ENCODE data around the gene LHFPL5. TPM values are rescaled to one million over a fixed set of nuclear protein-coding genes. Genes with fewer than 3 reads are reported as not detected.

LHFPL5 gene
- total RNA-seq (not detected), polyA plus RNA-seq (not detected)
- long read RNA-seq, donor 1: 0 reads
- long read RNA-seq, donor 2: 0 reads

GRCh38 chr6:35804996-35805736, at the start of gene LHFPL5:
LHFPL5 (plus strand) TSS chr6:35805352; CDS start chr6:35805671, 319 bp downstream.
- no peak within 1 kb of the TSS for H3K4me3 ChIP-seq (ENCODE audit: low read length in 2 of 2)
- peaks cover 3% of the 10 kb centered on the region for H3K9me3 ChIP-seq (ENCODE audit: control insufficient read depth, low read length)
- H3K36me3 ChIP-seq (ENCODE audit: control insufficient read depth in 1 of 2, insufficient read depth in 2 of 2, low read length in 1 of 2): no peaks in the 10 kb centered on the region
- H3K4me1 ChIP-seq (ENCODE audit: control insufficient read depth in 1 of 2, insufficient read depth in 2 of 2, low read length in 2 of 2): no peaks in the 10 kb centered on the region
- H3K27me3 ChIP-seq (ENCODE audit: control insufficient read depth in 1 of 2, insufficient read depth in 2 of 2, low read length in 1 of 2): no peaks in the 10 kb centered on the region
- WGBS, 2 donors: 12 to 16% methylated on average over 34 to 40 of the region's 40 CpGs
- intact Hi-C loops (cut with DNase I): no loop called here
- H3K27ac ChIP-seq (ENCODE audit: low read depth in 1 of 2, low read length in 2 of 2): no peak within 1 kb of the TSS
- DNase-seq (peak in 1 of 2 donors; percentile 80), ATAC-seq (ENCODE audit: low FRiP score) (peak; percentile 60)

GRCh38 chr6:35757456-35758123, 47.6 kb upstream of the LHFPL5 start:
- H3K27ac ChIP-seq (ENCODE audit: low read depth in 1 of 2, low read length in 2 of 2): no peak overlapping the region
- no peaks in the 10 kb centered on the region for H3K4me1 ChIP-seq (ENCODE audit: control insufficient read depth in 1 of 2, insufficient read depth in 2 of 2, low read length in 2 of 2)
- DNase-seq (no peak), ATAC-seq (ENCODE audit: low FRiP score) (no peak)
- no peak overlapping the region for H3K4me3 ChIP-seq (ENCODE audit: low read length in 2 of 2)
- no peaks in the 10 kb centered on the region for H3K9me3 ChIP-seq (ENCODE audit: control insufficient read depth, low read length)
- WGBS, 2 donors: 44 to 48% methylated on average over 10 of the region's 10 CpGs
- H3K36me3 ChIP-seq (ENCODE audit: control insufficient read depth in 1 of 2, insufficient read depth in 2 of 2, low read length in 1 of 2): no peaks in the 10 kb centered on the region
- H3K27me3 ChIP-seq (ENCODE audit: control insufficient read depth in 1 of 2, insufficient read depth in 2 of 2, low read length in 1 of 2): no peaks in the 10 kb centered on the region
- intact Hi-C loops (cut with DNase I): no loop called here

- no peaks in the 10 kb centered on the region for H3K9me3 ChIP-seq (ENCODE audit: control insufficient read depth, low read length)
- 82 to 85% methylated on average over 3 of the region's 3 CpGs for WGBS, 2 donors
- ATAC-seq (ENCODE audit: low FRiP score) (no peak), DNase-seq (no peak)
- no peaks in the 10 kb centered on the region for H3K4me1 ChIP-seq (ENCODE audit: control insufficient read depth in 1 of 2, insufficient read depth in 2 of 2, low read length in 2 of 2)
- H3K27me3 ChIP-seq (ENCODE audit: control insufficient read depth in 1 of 2, insufficient read depth in 2 of 2, low read length in 1 of 2): peaks cover 0 to 2% of the 10 kb centered on the region in 2 donors
- H3K27ac ChIP-seq (ENCODE audit: low read depth in 1 of 2, low read length in 2 of 2): no peak overlapping the region
- H3K4me3 ChIP-seq (ENCODE audit: low read length in 2 of 2): no peak overlapping the region
- intact Hi-C loops (cut with DNase I): no loop called here
- H3K36me3 ChIP-seq (ENCODE audit: control insufficient read depth in 1 of 2, insufficient read depth in 2 of 2, low read length in 1 of 2): no peaks in the 10 kb centered on the region
Measured at GRCh38 chr6:35759426-35759825, 45.7 kb upstream of the LHFPL5 start.

GRCh38 chr6:35765739-35766138, 39.4 kb upstream of the LHFPL5 start:
- Histone ChIP-seq H3K27me3 (ENCODE audit: control insufficient read depth in 1 of 2, insufficient read depth in 2 of 2, low read length in 1 of 2) (peaks cover 0 to 2% of the 10 kb centered on the region in 2 donors), H3K4me1 (ENCODE audit: control insufficient read depth in 1 of 2, insufficient read depth in 2 of 2, low read length in 2 of 2) (no peaks in the 10 kb centered on the region), H3K36me3 (ENCODE audit: control insufficient read depth in 1 of 2, insufficient read depth in 2 of 2, low read length in 1 of 2) (no peaks in the 10 kb centered on the region), H3K9me3 (ENCODE audit: control insufficient read depth, low read length) (peaks cover 2% of the 10 kb centered on the region), H3K27ac (ENCODE audit: low read depth in 1 of 2, low read length in 2 of 2) (no peak overlapping the region), H3K4me3 (ENCODE audit: low read length in 2 of 2) (no peak overlapping the region)
- peak in 1 of 2 donors; percentile 67 for DNase-seq
- intact Hi-C loops (cut with DNase I): no loop called here
- WGBS, 2 donors: 45 to 85% methylated on average over 23 of the region's 23 CpGs
- ATAC-seq (ENCODE audit: low FRiP score): no peak

- no peak overlapping the region for H3K4me3 ChIP-seq (ENCODE audit: low read length in 2 of 2)
- ATAC-seq (ENCODE audit: low FRiP score) (no peak), DNase-seq (no peak)
- H3K27me3 ChIP-seq (ENCODE audit: control insufficient read depth in 1 of 2, insufficient read depth in 2 of 2, low read length in 1 of 2): no peaks in the 10 kb centered on the region
- 72 to 77% methylated on average over 4 of the region's 4 CpGs for WGBS, 2 donors
- H3K27ac ChIP-seq (ENCODE audit: low read depth in 1 of 2, low read length in 2 of 2): no peak overlapping the region
- intact Hi-C loops (cut with DNase I): no loop called here
- no peaks in the 10 kb centered on the region for H3K4me1 ChIP-seq (ENCODE audit: control insufficient read depth in 1 of 2, insufficient read depth in 2 of 2, low read length in 2 of 2)
- H3K36me3 ChIP-seq (ENCODE audit: control insufficient read depth in 1 of 2, insufficient read depth in 2 of 2, low read length in 1 of 2): no peaks in the 10 kb centered on the region
- peaks cover 2% of the 10 kb centered on the region for H3K9me3 ChIP-seq (ENCODE audit: control insufficient read depth, low read length)
Measured at GRCh38 chr6:35769211-35769610, 35.9 kb upstream of the LHFPL5 start.

- no peaks in the 10 kb centered on the region for H3K4me1 ChIP-seq (ENCODE audit: control insufficient read depth in 1 of 2, insufficient read depth in 2 of 2, low read length in 2 of 2)
- H3K4me3 ChIP-seq (ENCODE audit: low read length in 2 of 2): no peak overlapping the region
- H3K9me3 ChIP-seq (ENCODE audit: control insufficient read depth, low read length): no peaks in the 10 kb centered on the region
- intact Hi-C loops (cut with DNase I): no loop called here
- no peaks in the 10 kb centered on the region for H3K36me3 ChIP-seq (ENCODE audit: control insufficient read depth in 1 of 2, insufficient read depth in 2 of 2, low read length in 1 of 2)
- H3K27ac ChIP-seq (ENCODE audit: low read depth in 1 of 2, low read length in 2 of 2): no peak overlapping the region
- no peaks in the 10 kb centered on the region for H3K27me3 ChIP-seq (ENCODE audit: control insufficient read depth in 1 of 2, insufficient read depth in 2 of 2, low read length in 1 of 2)
- 57 to 66% methylated on average over 5 of the region's 5 CpGs for WGBS, 2 donors
- DNase-seq: peak in 1 of 2 donors; percentile 46
- ATAC-seq (ENCODE audit: low FRiP score): no peak
Measured at GRCh38 chr6:35771343-35771627, 33.9 kb upstream of the LHFPL5 start.

GRCh38 chr6:35774116-35774794, 30.9 kb upstream of the LHFPL5 start:
- Histone ChIP-seq H3K27me3 (ENCODE audit: control insufficient read depth in 1 of 2, insufficient read depth in 2 of 2, low read length in 1 of 2) (no peaks in the 10 kb centered on the region), H3K9me3 (ENCODE audit: control insufficient read depth, low read length) (no peaks in the 10 kb centered on the region), H3K4me1 (ENCODE audit: control insufficient read depth in 1 of 2, insufficient read depth in 2 of 2, low read length in 2 of 2) (no peaks in the 10 kb centered on the region), H3K27ac (ENCODE audit: low read depth in 1 of 2, low read length in 2 of 2) (no peak overlapping the region), H3K4me3 (ENCODE audit: low read length in 2 of 2) (no peak overlapping the region), H3K36me3 (ENCODE audit: control insufficient read depth in 1 of 2, insufficient read depth in 2 of 2, low read length in 1 of 2) (no peaks in the 10 kb centered on the region)
- WGBS, 2 donors: 74 to 82% methylated on average over 11 of the region's 11 CpGs
- no peak for DNase-seq
- no peak for ATAC-seq (ENCODE audit: low FRiP score)
- intact Hi-C loops (cut with DNase I): no loop called here

- Histone ChIP-seq H3K36me3 (ENCODE audit: control insufficient read depth in 1 of 2, insufficient read depth in 2 of 2, low read length in 1 of 2) (no peaks in the 10 kb centered on the region), H3K27ac (ENCODE audit: low read depth in 1 of 2, low read length in 2 of 2) (no peak overlapping the region), H3K4me3 (ENCODE audit: low read length in 2 of 2) (no peak overlapping the region), H3K27me3 (ENCODE audit: control insufficient read depth in 1 of 2, insufficient read depth in 2 of 2, low read length in 1 of 2) (no peaks in the 10 kb centered on the region), H3K4me1 (ENCODE audit: control insufficient read depth in 1 of 2, insufficient read depth in 2 of 2, low read length in 2 of 2) (no peaks in the 10 kb centered on the region), H3K9me3 (ENCODE audit: control insufficient read depth, low read length) (no peaks in the 10 kb centered on the region)
- intact Hi-C loops (cut with DNase I): no loop called here
- no peak for DNase-seq
- ATAC-seq (ENCODE audit: low FRiP score): no peak
- WGBS, 2 donors: 30 to 47% methylated on average over 6 of the region's 6 CpGs
Measured at GRCh38 chr6:35775031-35775430, 30.1 kb upstream of the LHFPL5 start.
